Suppressor macrophage treated with lipopolysaccharide for 4 hours (primary cell): ENCODE data around the gene NCOR1.

ENCODE experiments used
- DNase-seq: peaks from one replicate; pipeline ENCODE4 v3.0.0-alpha.2; 2020

NCOR1 gene

GRCh38 chr17:16025202-16025601 lies 190.1 kb downstream of the NCOR1 start:
- DNase-seq = no peak

- no peak for DNase-seq
Measured at GRCh38 chr17:16023881-16024280, 191.5 kb downstream of the NCOR1 start.

GRCh38 chr17:16019347-16019746 lies 196.0 kb downstream of the NCOR1 start:
- no peak for DNase-seq

GRCh38 chr17:16013943-16014407 lies 201.4 kb downstream of the NCOR1 start:
- no peak for DNase-seq

- no peak for DNase-seq
Measured at GRCh38 chr17:16007439-16007838, 207.9 kb downstream of the NCOR1 start.

GRCh38 chr17:16005636-16006035 lies 209.7 kb downstream of the NCOR1 start:
- DNase-seq = no peak

GRCh38 chr17:16003841-16004240 lies 211.5 kb downstream of the NCOR1 start:
- DNase-seq = no peak

- no peak for DNase-seq
Measured at GRCh38 chr17:16002708-16003260, 212.6 kb downstream of the NCOR1 start.

GRCh38 chr17:16001226-16001897 lies 214.0 kb downstream of the NCOR1 start:
- no peak for DNase-seq

GRCh38 chr17:15999974-16000827 lies 215.1 kb downstream of the NCOR1 start:
- peak; percentile 31 for DNase-seq

GRCh38 chr17:15999141-15999973 lies 216.0 kb downstream of the NCOR1 start, which contains the start of the genes TTC19 and ZSWIM7:
TTC19 (plus strand) TSS chr17:15999824; CDS start chr17:15999849, 25 bp downstream.
ZSWIM7 (minus strand) TSS chr17:15999704; CDS start chr17:15999594, 110 bp downstream.
- DNase-seq = peak; percentile 95

- DNase-seq = no peak
Measured at GRCh38 chr17:15998031-15998562, 217.2 kb downstream of the NCOR1 start.

GRCh38 chr17:15996322-15996721 lies 219.0 kb downstream of the NCOR1 start:
- DNase-seq = no peak

- no peak for DNase-seq
Measured at GRCh38 chr17:15981646-15982580, 233.4 kb downstream of the NCOR1 start.

- DNase-seq = no peak
Measured at GRCh38 chr17:15981208-15981607, 234.1 kb downstream of the NCOR1 start.
